ENCODE results near the gene BSN. TPM values are rescaled to one million over a fixed set of nuclear protein-coding genes. Genes with fewer than 3 reads are reported as not detected.

Gene BSN
- total and polyA plus RNA-seq, 2 donors (not counting 1 experiment from before 2014, with no cell fraction given) = 0.03 to 0.20 TPM

GRCh38 chr3:49705390-49705960 lies 151.2 kb downstream of the BSN start:
- Histone ChIP-seq H4K20me1 (ENCODE audit: control insufficient read depth, insufficient read depth, low read length, poor library complexity, severe bottlenecking) (no peaks in the 10 kb centered on the region), H3K4me1 (ENCODE audit: control insufficient read depth in 2 of 2, insufficient read depth in 2 of 2, low read length in 2 of 2) (no peaks in the 10 kb centered on the region), H3K36me3 (replicated peaks in 1 of 2; ENCODE audit: control extremely low read depth in 1 of 2, control insufficient read depth in 1 of 2, extremely low read depth in 1 of 2, insufficient read depth in 2 of 2, low read length in 1 of 2) (peaks cover 0 to 33% of the 10 kb centered on the region in 2 experiments), H3K27ac (ENCODE audit: low read length in 2 of 2) (no peak overlapping the region), H3K79me2 (ENCODE audit: control insufficient read depth, insufficient read depth, low read length) (no peaks in the 10 kb centered on the region), H3K9me3 (ENCODE audit: control extremely low read depth in 1 of 3, control insufficient read depth in 2 of 3, insufficient read depth in 1 of 3, low read length in 2 of 3) (peaks cover 0 to 3% (median 0%) of the 10 kb centered on the region in 3 donors), H3K4me2 (replicated peaks; ENCODE audit: low read depth, low read length, poor library complexity, severe bottlenecking) (no peak overlapping the region), H3K27me3 (replicated peaks in 1 of 4; ENCODE audit: control extremely low read depth in 1 of 4, control insufficient read depth in 3 of 4, insufficient read depth in 4 of 4, low read length in 3 of 4) (no peaks in the 10 kb centered on the region), H2AFZ (ENCODE audit: insufficient read depth, low read depth, low read length, poor library complexity, severe bottlenecking) (no peak overlapping the region), H3K9ac (ENCODE audit: low read length) (no peak overlapping the region), H3K4me3 (ENCODE audit: control extremely low read depth in 1 of 5, extremely low read depth in 1 of 5, insufficient read depth in 1 of 5, low read depth in 2 of 5, low read length in 4 of 5) (no peak overlapping the region)
- Mint-ChIP-seq H3K27me3 (no peaks in the 10 kb centered on the region), H3K9me3 (ENCODE audit: insufficient read depth) (no peaks in the 10 kb centered on the region), H3K27ac (no peak overlapping the region), H3K4me1 (peaks cover 6% of the 10 kb centered on the region), H3K4me3 (no peak overlapping the region)
- intact Hi-C loops (cut with micrococcal nuclease) = no loop called here
- WGBS (ENCODE audit: insufficient coverage) = over 99% methylated on average over 15 of the region's 17 CpGs
- no peak for DNase-seq
- CTCF ChIA-PET = no interaction called here
- ATAC-seq (ENCODE audit: low read depth) = no peak
- POLR2A ChIA-PET = no interaction called here
- TF ChIP-seq CTCF (IDR thresholded peaks at IDR 0.05) (no peak), EZH2 (IDR thresholded peaks at IDR 0.05; ENCODE audit: borderline replicate concordance, insufficient read depth, low read depth, low read length, poor library complexity, severe bottlenecking) (no peak)

GRCh38 chr3:49706456-49707112 lies 152.3 kb downstream of the BSN start:
- no peak for TF ChIP-seq CTCF (IDR thresholded peaks at IDR 0.05)
- TF ChIP-seq EZH2 (IDR thresholded peaks at IDR 0.05; ENCODE audit: borderline replicate concordance, insufficient read depth, low read depth, low read length, poor library complexity, severe bottlenecking) = no peak
- Histone ChIP-seq H3K4me1 (ENCODE audit: control insufficient read depth in 2 of 2, insufficient read depth in 2 of 2, low read length in 2 of 2) (no peaks in the 10 kb centered on the region), H3K4me2 (replicated peaks; ENCODE audit: low read depth, low read length, poor library complexity, severe bottlenecking) (no peak overlapping the region), H3K79me2 (ENCODE audit: control insufficient read depth, insufficient read depth, low read length) (no peaks in the 10 kb centered on the region), H3K9ac (ENCODE audit: low read length) (no peak overlapping the region), H3K9me3 (ENCODE audit: control extremely low read depth in 1 of 3, control insufficient read depth in 2 of 3, insufficient read depth in 1 of 3, low read length in 2 of 3) (peaks cover 0 to 3% (median 0%) of the 10 kb centered on the region in 3 donors), H4K20me1 (ENCODE audit: control insufficient read depth, insufficient read depth, low read length, poor library complexity, severe bottlenecking) (no peaks in the 10 kb centered on the region), H3K27ac (ENCODE audit: low read length in 2 of 2) (no peak overlapping the region), H2AFZ (ENCODE audit: insufficient read depth, low read depth, low read length, poor library complexity, severe bottlenecking) (no peak overlapping the region), H3K36me3 (replicated peaks in 1 of 2; ENCODE audit: control extremely low read depth in 1 of 2, control insufficient read depth in 1 of 2, extremely low read depth in 1 of 2, insufficient read depth in 2 of 2, low read length in 1 of 2) (peaks cover 0 to 30% of the 10 kb centered on the region in 2 experiments), H3K27me3 (replicated peaks in 1 of 4; ENCODE audit: control extremely low read depth in 1 of 4, control insufficient read depth in 3 of 4, insufficient read depth in 4 of 4, low read length in 3 of 4) (no peaks in the 10 kb centered on the region), H3K4me3 (ENCODE audit: control extremely low read depth in 1 of 5, extremely low read depth in 1 of 5, insufficient read depth in 1 of 5, low read depth in 2 of 5, low read length in 4 of 5) (no peak overlapping the region)
- H3K27me3 Mint-ChIP-seq = no peaks in the 10 kb centered on the region
- no peaks in the 10 kb centered on the region for H3K9me3 Mint-ChIP-seq (ENCODE audit: insufficient read depth)
- POLR2A ChIA-PET = no interaction called here
- H3K4me1 Mint-ChIP-seq = peaks cover 6% of the 10 kb centered on the region
- H3K27ac Mint-ChIP-seq = no peak overlapping the region
- intact Hi-C loops (cut with micrococcal nuclease) = no loop called here
- no peak overlapping the region for H3K4me3 Mint-ChIP-seq
- ATAC-seq (ENCODE audit: low read depth) = no peak
- CTCF ChIA-PET = interaction anchor here (1.0 to 1.4 kb wide), 2 partner anchors 132 to 167 kb away, joined by 3 read pairs; no protein-coding TSS in a partner anchor
- 97% methylated on average over 9 of the region's 9 CpGs for WGBS (ENCODE audit: insufficient coverage)
- DNase-seq = no peak
